Central memory CD4-positive, alpha-beta T cell (primary cell): ENCODE data around the gene RNF43.
A peak's percentile ranks its signal among the peaks of the same experiment; 100 is the strongest.

Experiments
- DNase-seq: peaks from one replicate; pipeline ENCODE4 v3.0.0; 2022
- total RNA-seq, 3 experiments: gene quantifications; one replicate each; lab custom pipeline; 2026; lab: John Stamatoyannopoulos, UW

The RNF43 gene
- total RNA-seq = 0.14 to 0.77 (median 0.49) reads per million in 3 experiments

DNA sequence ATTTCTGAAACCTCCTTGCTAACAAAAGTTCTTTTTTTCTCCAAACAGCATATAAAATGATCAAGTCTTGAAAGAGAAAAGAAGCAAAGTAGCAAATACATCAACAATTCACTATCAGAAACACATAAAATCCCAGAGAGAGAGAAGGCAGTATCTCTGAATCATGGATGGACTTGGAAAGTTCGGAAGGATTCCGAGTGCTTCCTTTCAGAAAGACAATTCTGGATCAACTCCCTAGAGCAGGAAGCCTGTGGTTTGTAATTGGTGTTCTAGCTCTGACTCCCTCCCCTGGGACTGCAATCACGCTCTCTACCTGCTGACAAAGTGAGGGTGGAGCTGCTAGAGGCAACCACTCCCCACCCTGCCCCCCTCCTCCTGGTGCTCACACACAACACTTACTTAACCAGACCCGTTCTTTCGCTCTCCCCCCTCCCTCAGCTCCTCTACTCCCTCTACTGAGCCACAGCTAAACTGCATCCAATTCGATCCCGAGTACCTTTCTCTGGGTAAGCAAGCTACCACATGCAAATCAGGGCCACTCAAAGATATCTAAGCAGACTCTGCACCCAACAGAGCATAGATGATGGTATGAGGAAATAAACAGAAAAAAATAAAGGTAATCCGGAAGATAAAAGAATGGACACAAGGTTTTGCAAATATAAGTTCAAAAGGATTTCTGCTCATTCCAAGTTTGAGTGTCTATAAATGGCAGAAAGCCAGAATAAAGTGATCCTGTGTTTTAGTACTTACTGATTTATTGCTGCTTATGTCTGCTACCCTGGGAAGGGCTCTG is at the start of gene RNF43:
RNF43 (minus strand) TSS at position 235 of the 793 bp plus-strand sequence. CDS start 1,957 bp downstream, outside the sequence.
- peak; percentile 86 for DNase-seq

GRCh38 chr17:58455491-58455890 is 38.2 kb upstream of the RNF43 start:
- no peak for DNase-seq

DNA sequence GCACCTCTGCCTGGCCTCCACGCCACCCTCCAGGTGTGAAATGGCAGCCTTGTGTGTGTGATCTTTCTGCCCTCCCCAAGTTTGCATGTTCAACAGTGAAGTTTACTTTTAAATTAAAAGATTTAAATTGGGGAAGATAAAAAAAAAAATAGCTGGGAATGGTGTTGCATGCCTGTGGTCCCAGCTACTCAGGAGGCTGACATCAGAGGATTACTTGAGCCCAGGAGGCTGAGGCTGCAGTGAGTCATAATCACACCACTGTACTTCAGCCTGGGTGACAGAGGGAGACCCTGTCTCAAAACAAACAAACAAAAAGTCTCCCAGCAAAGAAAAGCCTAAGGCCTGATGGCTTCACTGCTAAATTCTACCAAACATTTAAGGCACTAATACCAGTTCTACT is 35.4 kb upstream of the RNF43 start:
- no peak for DNase-seq

- DNase-seq = peak; percentile 44
Observed at GRCh38 chr17:58447039-58447975, 30.0 kb upstream of the RNF43 start.

GRCh38 chr17:58446086-58446485 is 28.8 kb upstream of the RNF43 start:
- DNase-seq = no peak

DNA sequence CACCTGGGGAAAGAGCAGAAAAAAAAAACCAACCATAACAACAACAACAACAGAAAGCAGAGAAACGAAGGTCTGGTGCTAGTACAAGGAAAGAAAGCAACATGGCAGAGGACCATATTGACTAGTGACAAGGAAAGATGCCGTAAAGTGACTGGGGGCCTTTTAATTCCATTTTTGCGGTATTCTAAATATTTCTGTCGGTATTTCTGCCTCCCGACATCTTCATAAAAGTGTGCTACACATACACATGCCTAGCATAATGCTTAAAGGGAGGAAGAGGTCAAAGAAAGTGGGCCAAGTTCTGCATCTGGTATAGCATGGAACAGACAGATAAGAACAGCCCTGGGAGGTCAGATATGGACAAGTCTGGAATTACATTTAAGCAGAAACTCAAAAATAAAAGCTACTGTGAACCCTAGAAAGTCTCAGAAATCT is 19.5 kb upstream of the RNF43 start:
- no peak for DNase-seq

- no peak for DNase-seq
Observed at GRCh38 chr17:58436245-58436644, 18.9 kb upstream of the RNF43 start.

- DNase-seq = no peak
Observed at GRCh38 chr17:58432806-58433573, 15.7 kb upstream of the RNF43 start.

DNA sequence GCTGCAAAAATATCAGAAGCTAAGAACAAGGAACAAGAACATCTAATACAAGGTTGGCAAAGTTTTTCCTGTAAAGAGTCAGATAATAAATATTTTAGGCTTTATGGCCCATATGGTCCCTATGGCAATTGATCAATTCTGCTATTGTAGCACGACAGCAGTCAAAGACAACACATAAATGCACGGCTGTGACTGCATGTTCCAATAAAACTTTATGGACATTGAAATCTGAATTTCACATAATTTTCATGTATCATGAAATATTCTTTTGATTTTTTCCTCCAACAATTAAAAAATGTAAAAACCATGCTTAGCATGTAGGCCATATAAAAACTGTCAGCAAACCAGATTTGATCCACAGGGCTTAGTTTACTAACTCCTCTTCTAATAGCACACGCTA is 10.5 kb upstream of the RNF43 start:
- no peak for DNase-seq

- no peak for DNase-seq
Observed at GRCh38 chr17:58421711-58422110, 4.4 kb upstream of the RNF43 start.

- DNase-seq = no peak
Observed at GRCh38 chr17:58420827-58421226, 3.5 kb upstream of the RNF43 start.

DNA sequence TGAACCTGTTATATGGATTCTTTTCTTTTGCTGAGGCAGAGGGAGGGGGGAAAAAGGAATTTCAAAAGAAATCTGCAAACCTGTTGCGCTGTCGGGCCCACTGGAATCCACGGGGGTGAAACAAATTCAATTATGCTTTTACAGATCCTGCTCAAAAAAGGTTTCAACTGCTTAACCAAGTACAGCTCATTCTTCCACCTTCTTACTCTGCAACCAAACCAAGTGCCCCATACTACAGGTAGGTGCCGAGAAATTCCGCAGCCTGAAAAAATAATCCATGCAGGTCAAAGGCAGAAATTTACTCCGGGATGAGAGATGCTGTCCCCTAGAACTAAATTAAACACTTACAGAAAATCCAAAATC is 416 bp downstream of the RNF43 start:
- DNase-seq = no peak

- DNase-seq = no peak
Observed at GRCh38 chr17:58416396-58416795, 938 bp downstream of the RNF43 start.

DNA sequence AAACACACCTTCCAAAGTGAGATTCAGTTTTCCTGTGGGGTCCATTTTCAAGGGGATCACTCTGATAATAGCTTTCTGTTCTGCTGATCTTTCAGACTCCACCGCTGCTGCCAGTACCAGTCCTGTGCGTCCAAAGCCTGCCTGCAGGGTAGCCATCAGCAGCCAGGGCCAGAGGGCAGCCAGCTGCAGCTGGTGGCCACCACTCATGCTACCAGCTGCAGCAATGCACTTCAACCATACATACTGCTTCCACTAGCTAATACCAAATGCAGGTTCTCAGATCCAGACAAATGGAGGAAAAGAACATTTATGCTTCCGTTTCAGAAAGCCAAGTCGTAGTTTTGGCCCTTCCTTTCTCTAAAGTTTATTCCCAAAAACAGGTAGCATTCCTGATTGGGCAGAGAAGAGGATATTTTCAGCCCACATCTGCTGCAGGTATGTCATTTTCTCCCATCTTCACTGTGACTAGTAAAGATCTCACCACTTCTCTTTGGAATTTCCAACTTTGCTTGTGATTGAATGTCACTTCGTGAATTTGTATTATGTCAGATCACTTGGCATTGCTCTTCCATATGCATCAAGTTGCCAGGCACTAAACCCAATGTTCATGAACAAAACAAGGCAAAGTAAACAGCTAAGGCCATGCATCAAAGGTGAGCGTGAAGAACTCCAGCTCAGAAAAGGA is 1.8 kb downstream of the RNF43 start:
- DNase-seq = no peak

GRCh38 chr17:58414596-58414997 is 2.7 kb downstream of the RNF43 start:
- no peak for DNase-seq

- no peak for DNase-seq
Observed at GRCh38 chr17:58413684-58414083, 3.6 kb downstream of the RNF43 start.

GRCh38 chr17:58412961-58413586 is 4.3 kb downstream of the RNF43 start:
- no peak for DNase-seq

DNA sequence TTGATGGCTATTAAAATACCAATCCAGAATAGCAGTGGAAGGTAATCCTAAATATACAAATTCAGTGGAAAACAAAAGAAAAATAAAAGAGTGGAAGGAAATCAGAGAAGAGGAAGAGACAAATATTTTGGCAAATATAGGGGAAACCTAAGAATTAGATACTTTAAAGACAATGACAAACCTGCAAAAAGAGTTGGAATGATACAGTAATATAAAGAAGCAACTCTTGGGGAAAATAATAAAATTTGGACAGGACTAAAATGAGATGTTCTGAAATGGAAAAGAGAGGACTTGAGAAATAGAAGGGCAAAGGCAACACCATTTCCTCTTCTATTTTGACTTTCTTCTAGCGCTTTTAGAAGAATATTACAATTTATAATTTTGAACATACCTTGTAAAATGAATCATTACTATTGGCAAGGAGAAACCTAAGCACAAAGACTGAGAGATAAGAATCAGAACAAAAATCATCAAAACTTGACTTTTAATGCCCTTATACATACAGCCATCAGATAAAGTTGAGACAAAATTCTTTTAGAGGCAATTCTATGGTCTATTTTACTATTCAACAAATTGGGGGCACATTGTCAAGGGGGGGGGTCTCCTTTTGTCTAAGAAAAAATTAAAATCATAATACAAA is 5.2 kb downstream of the RNF43 start:
- no peak for DNase-seq

DNA sequence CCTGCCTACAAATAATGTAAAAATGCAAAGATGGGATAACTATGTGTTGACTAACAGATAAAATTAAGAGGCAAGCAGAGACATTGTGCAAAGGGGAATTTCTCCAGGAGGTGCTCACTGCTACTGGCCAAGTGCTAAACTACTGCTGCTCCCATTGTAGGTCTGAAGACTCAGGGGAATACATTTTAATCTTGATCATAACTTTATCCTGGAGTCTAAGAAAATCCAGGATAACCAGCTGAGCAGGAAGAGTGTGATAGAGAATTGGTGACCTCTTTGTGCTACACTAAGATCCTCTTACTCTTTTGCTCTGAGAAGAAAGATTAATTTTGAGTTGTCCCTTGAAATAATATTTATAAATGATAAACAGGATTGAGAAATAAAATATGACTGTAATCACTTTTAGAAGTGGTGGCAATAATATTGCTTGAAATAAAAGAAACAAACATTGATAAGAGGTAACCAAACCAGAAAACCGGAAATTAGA is 5.9 kb downstream of the RNF43 start:
- DNase-seq = no peak

GRCh38 chr17:58410714-58411407 is 6.5 kb downstream of the RNF43 start:
- DNase-seq = no peak
